T47D (cell line): ENCODE data around the gene NPC2.

Experiments
- DNase-seq, 2 experiments: peaks; one replicate each; pipeline versions ENCODE4 v3.0.0 to v3.0.0-alpha.2; 2011 to 2012; ENCODE audit warnings: low read depth in 1 of 2, low spot score in 1 of 2
- JUND ChIP-seq: IDR thresholded peaks from 2 replicates; pipeline ENCODE4 v1.6.1; 2012; ENCODE audit warnings: low read depth
- in situ Hi-C: cut with HindIII; loops from 2 replicates; pipeline ENCODE4 v1.10.0; 2016; ENCODE audit warnings: low sequenced_read_pairs, low pct_unique_long_range_greater_than_20kb

The NPC2 gene

GRCh38 chr14:74442757-74443156 is 50.3 kb downstream of the NPC2 start:
- in situ Hi-C loops: no loop called here
- no peak for DNase-seq
- TF ChIP-seq JUND: no peak

- no peak for TF ChIP-seq JUND
- no peak for DNase-seq
- in situ Hi-C loops: no loop called here
Measured at GRCh38 chr14:74441113-74441512, 52.0 kb downstream of the NPC2 start.

GRCh38 chr14:74438351-74438915 is 54.7 kb downstream of the NPC2 start:
- no peak for TF ChIP-seq JUND
- DNase-seq: no peak
- in situ Hi-C loops: no loop called here

- DNase-seq: peak in 1 of 2 experiments; percentile 54
- TF ChIP-seq JUND: no peak
- in situ Hi-C loops: no loop called here
Measured at GRCh38 chr14:74437496-74438053, 55.5 kb downstream of the NPC2 start.

- in situ Hi-C loops: no loop called here
- no peak for TF ChIP-seq JUND
- no peak for DNase-seq
Measured at GRCh38 chr14:74434294-74434693, 58.8 kb downstream of the NPC2 start.

DNA sequence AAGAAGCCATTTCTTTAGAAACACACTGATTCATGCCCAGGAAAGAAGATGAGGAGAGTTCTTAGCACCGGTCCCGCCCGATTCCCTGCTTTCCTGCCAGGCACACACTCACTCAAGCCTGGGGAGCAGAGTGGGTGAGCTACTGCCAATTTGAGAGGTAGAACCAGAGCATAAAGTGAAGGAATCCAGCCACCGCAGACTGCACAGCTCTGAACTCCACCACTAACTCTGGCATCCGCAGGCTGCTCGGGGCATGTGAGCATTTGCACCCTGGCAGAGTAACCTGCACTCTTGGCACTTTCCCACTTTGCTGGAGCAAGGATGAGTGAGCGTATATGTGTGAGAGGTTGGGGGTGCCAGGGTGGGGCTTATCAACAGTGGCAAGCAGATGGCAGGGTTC is 63.1 kb downstream of the NPC2 start:
- no peak for DNase-seq
- in situ Hi-C loops: no loop called here
- TF ChIP-seq JUND: no peak
